ENCODE results near the gene FBLN1.

Gene FBLN1

GRCh38 chr22:45565171-45565570, 62.5 kb downstream of the FBLN1 start:
- peaks cover 4% of the 10 kb centered on the region for H3K9me3 Mint-ChIP-seq (ENCODE audit: low read depth)
- no peak overlapping the region for H3K4me3 Mint-ChIP-seq
- peaks cover 5% of the 10 kb centered on the region for H3K27me3 Mint-ChIP-seq
- H3K4me1 Mint-ChIP-seq (ENCODE audit: low read depth), result no peaks in the 10 kb centered on the region
- H3K27ac Mint-ChIP-seq, result no peak overlapping the region
- peaks cover 3% of the 10 kb centered on the region for H3K36me3 Mint-ChIP-seq

- H3K9me3 Mint-ChIP-seq (ENCODE audit: low read depth), result peaks cover 5% of the 10 kb centered on the region
- H3K4me1 Mint-ChIP-seq (ENCODE audit: low read depth), result no peaks in the 10 kb centered on the region
- H3K36me3 Mint-ChIP-seq, result peaks cover 3% of the 10 kb centered on the region
- no peak overlapping the region for H3K27ac Mint-ChIP-seq
- H3K4me3 Mint-ChIP-seq, result no peak overlapping the region
- peaks cover 5% of the 10 kb centered on the region for H3K27me3 Mint-ChIP-seq
Observed at GRCh38 chr22:45565973-45566372, 63.3 kb downstream of the FBLN1 start.

GRCh38 chr22:45568213-45568612, 65.5 kb downstream of the FBLN1 start:
- Mint-ChIP-seq H3K4me1 (ENCODE audit: low read depth) (no peaks in the 10 kb centered on the region), H3K4me3 (no peak overlapping the region), H3K9me3 (ENCODE audit: low read depth) (peaks cover 11% of the 10 kb centered on the region), H3K27ac (no peak overlapping the region), H3K36me3 (peaks cover 3% of the 10 kb centered on the region), H3K27me3 (peaks cover 5% of the 10 kb centered on the region)

- no peaks in the 10 kb centered on the region for H3K4me1 Mint-ChIP-seq (ENCODE audit: low read depth)
Observed at GRCh38 chr22:45571089-45571488, 68.4 kb downstream of the FBLN1 start.

GRCh38 chr22:45572444-45572843, 69.8 kb downstream of the FBLN1 start:
- Mint-ChIP-seq H3K27me3 (peaks cover 4% of the 10 kb centered on the region), H3K9me3 (ENCODE audit: low read depth) (peaks cover 11% of the 10 kb centered on the region), H3K4me1 (ENCODE audit: low read depth) (no peaks in the 10 kb centered on the region), H3K4me3 (no peak overlapping the region), H3K36me3 (no peaks in the 10 kb centered on the region), H3K27ac (no peak overlapping the region)

More at GRCh38 chr22:45571089-45571488, 68.4 kb downstream of the FBLN1 start:
- H3K4me3 Mint-ChIP-seq, result no peak overlapping the region
- peaks cover 4% of the 10 kb centered on the region for H3K27me3 Mint-ChIP-seq
- no peak overlapping the region for H3K27ac Mint-ChIP-seq
- peaks cover 11% of the 10 kb centered on the region for H3K9me3 Mint-ChIP-seq (ENCODE audit: low read depth)
- H3K36me3 Mint-ChIP-seq, result no peaks in the 10 kb centered on the region

GRCh38 chr22:45574069-45574703, 71.5 kb downstream of the FBLN1 start:
- Mint-ChIP-seq H3K9me3 (ENCODE audit: low read depth) (peaks cover 11% of the 10 kb centered on the region), H3K36me3 (no peaks in the 10 kb centered on the region), H3K4me1 (ENCODE audit: low read depth) (no peaks in the 10 kb centered on the region), H3K27ac (no peak overlapping the region), H3K27me3 (peaks cover 4% of the 10 kb centered on the region), H3K4me3 (no peak overlapping the region)

- Mint-ChIP-seq H3K9me3 (ENCODE audit: low read depth) (peaks cover 11% of the 10 kb centered on the region), H3K36me3 (no peaks in the 10 kb centered on the region), H3K27ac (no peak overlapping the region), H3K27me3 (peaks cover 4% of the 10 kb centered on the region), H3K4me1 (ENCODE audit: low read depth) (no peaks in the 10 kb centered on the region), H3K4me3 (no peak overlapping the region)
Observed at GRCh38 chr22:45575173-45575572, 72.5 kb downstream of the FBLN1 start.

- Mint-ChIP-seq H3K27ac (no peak overlapping the region), H3K9me3 (ENCODE audit: low read depth) (peaks cover 6% of the 10 kb centered on the region), H3K27me3 (peaks cover 4% of the 10 kb centered on the region), H3K4me3 (no peak overlapping the region), H3K4me1 (ENCODE audit: low read depth) (no peaks in the 10 kb centered on the region), H3K36me3 (no peaks in the 10 kb centered on the region)
Observed at GRCh38 chr22:45575607-45576272, 73.1 kb downstream of the FBLN1 start.

- H3K9me3 Mint-ChIP-seq (ENCODE audit: low read depth), result peaks cover 4% of the 10 kb centered on the region
- no peak overlapping the region for H3K27ac Mint-ChIP-seq
- H3K27me3 Mint-ChIP-seq, result peaks cover 4% of the 10 kb centered on the region
- no peak overlapping the region for H3K4me3 Mint-ChIP-seq
- no peaks in the 10 kb centered on the region for H3K4me1 Mint-ChIP-seq (ENCODE audit: low read depth)
- H3K36me3 Mint-ChIP-seq, result no peaks in the 10 kb centered on the region
Observed at GRCh38 chr22:45576273-45576625, 73.6 kb downstream of the FBLN1 start.

GRCh38 chr22:45576730-45577464, 74.2 kb downstream of the FBLN1 start:
- Mint-ChIP-seq H3K4me1 (ENCODE audit: low read depth) (no peaks in the 10 kb centered on the region), H3K9me3 (ENCODE audit: low read depth) (no peaks in the 10 kb centered on the region), H3K27ac (no peak overlapping the region), H3K36me3 (no peaks in the 10 kb centered on the region), H3K27me3 (peaks cover 4% of the 10 kb centered on the region), H3K4me3 (no peak overlapping the region)

GRCh38 chr22:45577746-45578523, 75.3 kb downstream of the FBLN1 start:
- no peaks in the 10 kb centered on the region for H3K36me3 Mint-ChIP-seq
- H3K27ac Mint-ChIP-seq, result no peak overlapping the region
- H3K9me3 Mint-ChIP-seq (ENCODE audit: low read depth), result no peaks in the 10 kb centered on the region
- H3K4me1 Mint-ChIP-seq (ENCODE audit: low read depth), result peaks cover 1% of the 10 kb centered on the region
- peaks cover 4% of the 10 kb centered on the region for H3K27me3 Mint-ChIP-seq
- no peak overlapping the region for H3K4me3 Mint-ChIP-seq

- no peak overlapping the region for H3K4me3 Mint-ChIP-seq
- no peak overlapping the region for H3K27ac Mint-ChIP-seq
- H3K4me1 Mint-ChIP-seq (ENCODE audit: low read depth), result peaks cover 6% of the 10 kb centered on the region
- H3K27me3 Mint-ChIP-seq, result peaks cover 4% of the 10 kb centered on the region
- no peaks in the 10 kb centered on the region for H3K9me3 Mint-ChIP-seq (ENCODE audit: low read depth)
- no peaks in the 10 kb centered on the region for H3K36me3 Mint-ChIP-seq
Observed at GRCh38 chr22:45578524-45579147, 76.0 kb downstream of the FBLN1 start.

- no peaks in the 10 kb centered on the region for H3K9me3 Mint-ChIP-seq (ENCODE audit: low read depth)
- H3K27me3 Mint-ChIP-seq, result peaks cover 4% of the 10 kb centered on the region
- peaks cover 7% of the 10 kb centered on the region for H3K4me1 Mint-ChIP-seq (ENCODE audit: low read depth)
- H3K27ac Mint-ChIP-seq, result no peak overlapping the region
- no peaks in the 10 kb centered on the region for H3K36me3 Mint-ChIP-seq
- H3K4me3 Mint-ChIP-seq, result no peak overlapping the region
Observed at GRCh38 chr22:45579306-45579705, 76.6 kb downstream of the FBLN1 start.

GRCh38 chr22:45579806-45580725, 77.4 kb downstream of the FBLN1 start:
- Mint-ChIP-seq H3K27ac (no peak overlapping the region), H3K9me3 (ENCODE audit: low read depth) (no peaks in the 10 kb centered on the region), H3K27me3 (peaks cover 4% of the 10 kb centered on the region)

More at GRCh38 chr22:45579806-45580725, 77.4 kb downstream of the FBLN1 start:
- H3K4me1 Mint-ChIP-seq (ENCODE audit: low read depth), result peaks cover 7% of the 10 kb centered on the region
- H3K36me3 Mint-ChIP-seq, result no peaks in the 10 kb centered on the region
- no peak overlapping the region for H3K4me3 Mint-ChIP-seq

Data from activated naive CD8-positive, alpha-beta T cell (primary cell).